Common myeloid progenitor, CD34-positive (primary cell): ENCODE measurements around the gene KIAA0513.

Experiments used
- CTCF ChIA-PET: fragments of 350-600 bp; sonication (Branson Sonifier 250); formaldehyde crosslinking; loops from one replicate; lab custom pipeline; 2021; ENCODE audit warnings: antibody characterized with exemption; lab: Charles Lee
- POLR2A ChIA-PET: fragments of 350-600 bp; sonication (Branson Sonifier 250); formaldehyde crosslinking; loops from one replicate; lab custom pipeline; 2021; ENCODE audit warnings: antibody characterized with exemption; lab: Charles Lee
- DNase-seq, 3 donors: peaks; one replicate each; pipeline versions ENCODE4 v3.0.0 to v3.0.0-alpha.2; 2013
- H3K27ac ChIP-seq, 2 experiments: 1 replicate in 1 of 2; 2 replicates in 1 of 2; pipeline ENCODE4 v1.7.0; 2013; ENCODE audit warnings: inconsistent platforms in 2 of 2, low read length in 2 of 2, mild to moderate bottlenecking in 2 of 2, low read depth in 1 of 2, moderate library complexity in 1 of 2; ENCODE audit not compliant: severe bottlenecking in 2 of 2, insufficient read depth in 1 of 2, poor library complexity in 1 of 2
- H3K27me3 ChIP-seq, 5 experiments: replicated peaks in 2 of 5; 1 replicate in 3 of 5; 2 replicates in 2 of 5; pipeline versions ENCODE4 v1.6.1 to v1.7.0; 2013; ENCODE audit warnings: low read length in 4 of 5, mild to moderate bottlenecking in 2 of 5, moderate library complexity in 2 of 5, inconsistent platforms in 1 of 5; ENCODE audit not compliant: insufficient read depth in 5 of 5, control insufficient read depth in 4 of 5
- H3K36me3 ChIP-seq, 4 experiments: 1 replicate in 2 of 4; 2 replicates in 2 of 4; pipeline versions ENCODE4 v1.6.1 to v1.7.0; 2013; ENCODE audit warnings: low read length in 3 of 4, control low read depth in 1 of 4, mild to moderate bottlenecking in 1 of 4; ENCODE audit not compliant: control insufficient read depth in 4 of 4, insufficient read depth in 4 of 4
- H3K4me1 ChIP-seq, 4 experiments: 1 replicate in 3 of 4; 2 replicates in 1 of 4; pipeline versions ENCODE4 v1.6.1 to v1.7.1; 2013; ENCODE audit warnings: low read length in 3 of 4, mild to moderate bottlenecking in 3 of 4, control low read depth in 1 of 4, inconsistent platforms in 1 of 4, moderate library complexity in 1 of 4; ENCODE audit not compliant: control insufficient read depth in 4 of 4, insufficient read depth in 4 of 4; ENCODE audit errors: control extremely low read depth in 1 of 4
- H3K4me3 ChIP-seq, 7 experiments: 1 replicate in 4 of 7; 2 replicates in 3 of 7; pipeline versions ENCODE4 v1.5.1 to v1.7.0; 2013; ENCODE audit warnings: mild to moderate bottlenecking in 7 of 7, low read length in 6 of 7, moderate library complexity in 6 of 7, inconsistent platforms in 2 of 7, low read depth in 2 of 7, control low read depth in 1 of 7; ENCODE audit not compliant: insufficient read depth in 4 of 7, control insufficient read depth in 1 of 7; ENCODE audit errors: extremely low read depth in 1 of 7
- H3K9me3 ChIP-seq, 5 experiments: 1 replicate in 4 of 5; 2 replicates in 1 of 5; pipeline versions ENCODE4 v1.6.1 to v1.7.1; 2013; ENCODE audit warnings: low read length in 4 of 5, mild to moderate bottlenecking in 2 of 5, inconsistent platforms in 1 of 5, low read depth in 1 of 5, moderate library complexity in 1 of 5; ENCODE audit not compliant: control insufficient read depth in 4 of 5, insufficient read depth in 2 of 5; ENCODE audit errors: control extremely low read depth in 1 of 5
- WGBS: methylation state at CpG from one replicate; pipeline ENCODE4 v1.1.5; 2013; ENCODE audit not compliant: insufficient coverage; 5-methylcytosine and 5-hydroxymethylcytosine counted together

Gene KIAA0513

GRCh38 chr16:85123891-85124635 lies 96.5 kb downstream of the KIAA0513 start:
- POLR2A ChIA-PET, result no interaction called here

GRCh38 chr16:85124636-85125346 lies 97.2 kb downstream of the KIAA0513 start:
- Histone ChIP-seq H3K27ac (no peak overlapping the region), H3K4me3 (no peak overlapping the region), H3K36me3 (no peaks in the 10 kb centered on the region), H3K4me1 (peaks cover 0 to 7% (median 6%) of the 10 kb centered on the region in 4 experiments), H3K27me3 (peaks cover 0 to 3% (median 0%) of the 10 kb centered on the region in 5 experiments), H3K9me3 (no peaks in the 10 kb centered on the region)
- POLR2A ChIA-PET, result no interaction called here
- CTCF ChIA-PET, result interaction anchor here (0.9 to 2.8 kb wide), 2 partner anchors 10 kb away, joined by 4 to 14 read pairs; no protein-coding TSS in a partner anchor
- 97% methylated on average over 9 of the region's 11 CpGs for WGBS
- DNase-seq, result no peak

More at GRCh38 chr16:85123891-85124635, 96.5 kb downstream of the KIAA0513 start:
- Histone ChIP-seq H3K27ac (no peak overlapping the region), H3K9me3 (no peaks in the 10 kb centered on the region), H3K27me3 (peaks cover 0 to 3% (median 0%) of the 10 kb centered on the region in 5 experiments), H3K36me3 (no peaks in the 10 kb centered on the region), H3K4me3 (no peak overlapping the region), H3K4me1 (peaks cover 0 to 7% (median 6%) of the 10 kb centered on the region in 4 experiments)
- DNase-seq, result no peak
- 91% methylated on average over 25 of the region's 34 CpGs for WGBS
- CTCF ChIA-PET, result interaction anchor here (1.0 to 2.8 kb wide), 2 partner anchors 9 kb away, joined by 5 to 14 read pairs; no protein-coding TSS in a partner anchor

GRCh38 chr16:85125570-85126393 lies 98.2 kb downstream of the KIAA0513 start:
- Histone ChIP-seq H3K4me3 (no peak overlapping the region), H3K36me3 (no peaks in the 10 kb centered on the region), H3K9me3 (no peaks in the 10 kb centered on the region), H3K27ac (no peak overlapping the region), H3K4me1 (peaks cover 0 to 7% (median 6%) of the 10 kb centered on the region in 4 experiments), H3K27me3 (peaks cover 0 to 3% (median 0%) of the 10 kb centered on the region in 5 experiments)
- CTCF ChIA-PET, result interaction anchor here (0.9 to 2.8 kb wide), 3 partner anchors 9 to 19 kb away, joined by 4 to 14 read pairs (median 6); no protein-coding TSS in a partner anchor
- POLR2A ChIA-PET, result no interaction called here
- no peak for DNase-seq
- WGBS, result 92% methylated on average over 16 of the region's 16 CpGs

DNA sequence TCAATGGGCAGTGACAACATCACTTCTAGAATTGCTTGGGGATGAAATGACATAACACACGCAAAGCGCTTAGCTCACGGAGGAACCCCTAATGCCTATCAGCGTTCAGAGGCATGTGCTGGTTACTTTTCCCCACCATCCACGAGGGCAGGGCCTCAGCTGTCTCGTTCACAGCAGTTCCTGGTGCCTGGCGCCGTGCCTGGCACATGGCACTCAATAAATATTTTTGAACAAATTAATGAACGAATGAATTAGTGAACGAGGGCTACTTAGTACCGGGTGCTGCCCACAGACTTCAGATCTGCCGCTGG lies 98.8 kb downstream of the KIAA0513 start:
- H3K27me3 ChIP-seq, result peaks cover 0 to 3% (median 0%) of the 10 kb centered on the region in 5 experiments
- no peak overlapping the region for H3K4me3 ChIP-seq
- H3K36me3 ChIP-seq, result no peaks in the 10 kb centered on the region
- H3K9me3 ChIP-seq, result no peaks in the 10 kb centered on the region
- H3K4me1 ChIP-seq, result peaks cover 0 to 7% (median 6%) of the 10 kb centered on the region in 4 experiments
- POLR2A ChIA-PET, result no interaction called here
- no peak overlapping the region for H3K27ac ChIP-seq
- CTCF ChIA-PET, result interaction anchor here (1.6 to 2.8 kb wide), 2 partner anchors 11 to 19 kb away, joined by 6 to 14 read pairs; no protein-coding TSS in a partner anchor
- WGBS, result 83% methylated on average over 12 of the region's 12 CpGs
- no peak for DNase-seq

DNA sequence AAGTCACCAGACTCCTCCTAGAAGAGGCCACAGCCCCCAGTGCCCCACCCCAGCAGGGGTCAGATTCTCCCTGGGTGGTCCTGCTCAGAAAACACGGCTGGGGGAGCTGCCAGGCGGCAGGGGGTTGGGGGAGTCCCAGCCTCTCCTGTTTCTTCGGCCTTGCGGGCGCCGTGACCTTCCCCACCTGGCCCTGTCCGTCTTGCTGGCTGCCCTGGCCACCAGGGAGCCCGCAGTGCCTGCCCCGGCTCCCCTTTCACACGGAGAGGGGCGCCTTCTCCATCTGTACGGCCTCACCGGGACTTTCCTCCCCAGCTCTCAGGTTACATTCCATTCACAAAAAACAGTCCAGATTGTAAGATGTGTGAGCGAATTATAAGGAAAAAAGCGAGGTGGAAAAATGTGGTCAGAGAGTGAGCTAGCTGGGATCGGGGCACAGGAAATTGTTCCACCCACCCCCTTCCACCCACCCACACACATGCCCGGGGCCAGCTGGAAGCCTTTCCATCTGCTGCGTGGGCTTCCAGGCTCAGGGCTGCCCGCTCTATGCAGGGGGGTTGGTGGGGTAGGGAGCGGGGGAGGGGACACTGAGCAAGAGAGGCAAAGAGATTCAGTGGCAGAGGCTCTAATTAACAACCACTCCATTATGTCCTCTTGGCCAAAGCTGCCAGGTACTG lies 99.2 kb downstream of the KIAA0513 start:
- no peaks in the 10 kb centered on the region for H3K9me3 ChIP-seq
- H3K27me3 ChIP-seq, result peaks cover 0 to 3% (median 0%) of the 10 kb centered on the region in 5 experiments
- POLR2A ChIA-PET, result no interaction called here
- H3K4me1 ChIP-seq, result peaks cover 0 to 7% (median 6%) of the 10 kb centered on the region in 4 experiments
- no peak overlapping the region for H3K27ac ChIP-seq
- H3K36me3 ChIP-seq, result no peaks in the 10 kb centered on the region
- H3K4me3 ChIP-seq, result no peak overlapping the region
- CTCF ChIA-PET, result interaction anchor here (1.3 to 2.8 kb wide), 3 partner anchors 12 to 18 kb away, joined by 3 to 14 read pairs (median 6); no protein-coding TSS in a partner anchor
- WGBS, result 84% methylated on average over 7 of the region's 20 CpGs
- peak in 2 of 3 donors; percentile 18 to 26 for DNase-seq

GRCh38 chr16:85127379-85127723 lies 99.8 kb downstream of the KIAA0513 start:
- H3K4me1 ChIP-seq, result peaks cover 0 to 7% (median 6%) of the 10 kb centered on the region in 4 experiments
- H3K36me3 ChIP-seq, result no peaks in the 10 kb centered on the region
- DNase-seq, result no peak
- ChIA-PET CTCF (interaction anchor here (1.3 to 1.6 kb wide), 2 partner anchors 15 to 18 kb away, joined by 3 to 6 read pairs; no protein-coding TSS in a partner anchor), POLR2A (no interaction called here)
- peaks cover 0 to 3% (median 0%) of the 10 kb centered on the region in 5 experiments for H3K27me3 ChIP-seq
- no peak overlapping the region for H3K27ac ChIP-seq
- H3K4me3 ChIP-seq, result no peak overlapping the region
- no peaks in the 10 kb centered on the region for H3K9me3 ChIP-seq
- 100% methylated on average over 2 of the region's 3 CpGs for WGBS
